Gastroesophageal sphincter (tissue), 3 donors: ENCODE measurements around the gene FCRL5.

Experiments
- CTCF ChIP-seq, 4 experiments: fragments of 200-600 bp in 2 of 4; fragments of 450-650 bp in 2 of 4; sonication (generic) in 1 of 4; IDR thresholded peaks; one replicate each; pipeline ENCODE4 v1.5.1; 2017 to 2019; ENCODE audit warnings: antibody characterized with exemption in 4 of 4, mild to moderate bottlenecking in 2 of 4, moderate library complexity in 2 of 4
- EP300 ChIP-seq: sonication (generic); formaldehyde crosslinking; IDR thresholded peaks from one replicate; pipeline ENCODE4 v1.6.1; 2017; ENCODE audit warnings: antibody characterized with exemption, mild to moderate bottlenecking
- POLR2A ChIP-seq, 2 donors: fragments of 450-650 bp; IDR thresholded peaks; one replicate each; pipeline ENCODE4 v1.6.1; 2017; ENCODE audit warnings: antibody characterized with exemption in 2 of 2, mild to moderate bottlenecking in 2 of 2, moderate library complexity in 1 of 2
- POLR2AphosphoS5 ChIP-seq: sonication (generic); formaldehyde crosslinking; IDR thresholded peaks from one replicate; pipeline ENCODE4 v1.6.1; 2017; ENCODE audit warnings: antibody characterized with exemption

DNA sequence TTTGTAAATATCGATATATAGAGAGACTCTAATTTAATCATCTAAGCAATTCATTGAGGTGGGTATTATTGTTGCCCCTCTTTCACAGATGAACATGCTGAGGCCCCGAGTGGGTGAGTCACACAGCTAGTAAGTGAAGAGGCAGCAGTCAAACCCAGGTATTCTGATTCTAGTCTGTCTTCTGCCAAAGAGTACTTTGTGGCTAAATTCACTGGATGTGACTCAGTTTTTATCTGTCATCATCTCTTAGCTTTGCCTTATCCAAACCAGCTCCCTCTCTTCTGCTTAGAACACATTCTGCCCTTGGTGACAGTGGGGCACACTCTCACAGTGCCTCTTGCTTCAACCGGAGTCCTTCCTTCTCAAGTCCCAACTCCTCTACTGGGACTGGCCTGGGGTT lies 11.5 kb downstream of the FCRL5 start:
- no peak for TF ChIP-seq POLR2A (IDR thresholded peaks at IDR 0.05)
- no peak for TF ChIP-seq POLR2AphosphoS5
- no peak for TF ChIP-seq CTCF (IDR thresholded peaks at IDR 0.05)
- TF ChIP-seq EP300: no peak
